HCT116 (cell line): ENCODE data around the gene ENTR1. TPM values are rescaled to one million over a fixed set of nuclear protein-coding genes. Genes with fewer than 3 reads are reported as not detected.

Experiments used
- ATAC-seq: fragments of 200-7000 bp; cut with Tn5 transposase; 2 replicates; pipeline ENCODE4 v1.9.1; 2020; ENCODE audit warnings: mild to moderate bottlenecking, moderate library complexity
- BruUV-seq: library from RNA; stranded (reverse); fragments of 400-500 nt; replicated peaks from 2 replicates; lab custom pipeline; 2021; lab: Mats Ljungman, UMichigan
- CTCF ChIA-PET: fragments of 300-600 bp; sonication (Branson Sonifier 250); formaldehyde crosslinking; loops from one replicate; lab custom pipeline; 2021; ENCODE audit warnings: antibody characterized with exemption; lab: Charles Lee
- POLR2A ChIA-PET: fragments of 300-600, 350-600 bp; sonication (Branson Sonifier 250); formaldehyde crosslinking; loops from one replicate; lab custom pipeline; 2021; ENCODE audit warnings: antibody characterized with exemption; lab: Charles Lee
- RAD21 ChIA-PET, 2 experiments: fragments of 300-600 bp; sonication (Branson Sonifier 250); formaldehyde crosslinking; loops; one replicate each; lab custom pipeline; 2023; ENCODE audit warnings: low total read pairs in 2 of 2; ENCODE audit not compliant: uncharacterized antibody in 2 of 2, unreplicated experiment in 2 of 2, low non-redundant PET in 1 of 2; lab: Charles Lee
- DNase-seq: peaks from one replicate; pipeline ENCODE4 v3.0.0-alpha.2; 2010; ENCODE audit warnings: low read depth, low spot score
- H2AFZ ChIP-seq: fragments of 200-600 bp; shearing (Covaris generic), sonication (generic); 2 replicates; pipeline ENCODE4 v1.6.1; 2017; ENCODE audit warnings: low read depth, mixed run types, mixed read lengths, antibody characterized with exemption, low read length; ENCODE audit not compliant: poor library complexity, severe bottlenecking
- H3K27ac ChIP-seq: 2 replicates; pipeline ENCODE4 v1.5.1; 2012; ENCODE audit warnings: low read depth, low read length
- H3K27me3 ChIP-seq: fragments of 200-600 bp; sonication (generic); 2 replicates; pipeline ENCODE4 v1.6.1; 2016; ENCODE audit warnings: mixed run types, low read length, mixed read lengths; ENCODE audit not compliant: insufficient read depth
- H3K36me3 ChIP-seq, 2 experiments: fragments of 200-500 bp in 1 of 2; fragments of 200-600 bp in 1 of 2; sonication (Bioruptor generic) in 1 of 2; sonication (generic) in 1 of 2; 2 replicates each; pipeline versions ENCODE4 v1.5.1 to v1.6.1; 2014 to 2016; ENCODE audit warnings: low read length in 2 of 2, inconsistent platforms in 1 of 2, mixed read lengths in 1 of 2, mixed run types in 1 of 2; ENCODE audit not compliant: insufficient read depth in 2 of 2, control insufficient read depth in 1 of 2
- H3K4me1 ChIP-seq, 2 experiments: fragments of 200-600 bp in 1 of 2; sonication (generic) in 1 of 2; 2 replicates each; pipeline versions ENCODE4 v1.5.1 to v1.6.1; 2012 to 2017; ENCODE audit warnings: low read length in 2 of 2, inconsistent platforms in 1 of 2, mild to moderate bottlenecking in 1 of 2, mixed read lengths in 1 of 2, mixed run types in 1 of 2, moderate library complexity in 1 of 2; ENCODE audit not compliant: insufficient read depth in 2 of 2, control insufficient read depth in 1 of 2
- H3K4me2 ChIP-seq: fragments of 200-600 bp; sonication (generic); 2 replicates; pipeline ENCODE4 v1.6.1; 2017; ENCODE audit warnings: mixed run types, low read length, mixed read lengths
- H3K4me3 ChIP-seq, 2 experiments: fragments of 200-600 bp in 1 of 2; sonication (generic) in 1 of 2; replicated peaks in 1 of 2; 2 replicates each; pipeline ENCODE4 v1.5.1; 2011 to 2016; ENCODE audit warnings: low read length in 2 of 2, control low read depth in 1 of 2, low read depth in 1 of 2, mild to moderate bottlenecking in 1 of 2, mixed read lengths in 1 of 2, mixed run types in 1 of 2
- H3K79me2 ChIP-seq: fragments of 200-600 bp; sonication (generic); 2 replicates; pipeline ENCODE4 v1.6.1; 2017; ENCODE audit warnings: mild to moderate bottlenecking, mixed run types, low read length, moderate library complexity, mixed read lengths; ENCODE audit not compliant: insufficient read depth
- H3K9ac ChIP-seq: fragments of 200-600 bp; sonication (generic); 2 replicates; pipeline ENCODE4 v1.6.1; 2016; ENCODE audit warnings: low read length, mixed read lengths
- H3K9me2 ChIP-seq: fragments of 200-600 bp; sonication (generic), shearing (Covaris generic); 2 replicates; pipeline ENCODE4 v1.6.1; 2017; ENCODE audit warnings: mixed run types, mild to moderate bottlenecking, moderate library complexity; ENCODE audit not compliant: insufficient read depth
- H3K9me3 ChIP-seq, 2 experiments: fragments of 200-500 bp in 1 of 2; fragments of 200-600 bp in 1 of 2; sonication (Bioruptor generic) in 1 of 2; sonication (generic) in 1 of 2; 2 replicates each; pipeline ENCODE4 v1.6.1; 2014 to 2017; ENCODE audit warnings: low read length in 2 of 2, mixed read lengths in 2 of 2, inconsistent platforms in 1 of 2, low read depth in 1 of 2, mild to moderate bottlenecking in 1 of 2, mixed run types in 1 of 2, moderate library complexity in 1 of 2; ENCODE audit not compliant: control insufficient read depth in 1 of 2, insufficient read depth in 1 of 2
- H4K20me1 ChIP-seq: fragments of 200-600 bp; sonication (generic), shearing (Covaris generic); 2 replicates; pipeline ENCODE4 v1.6.1; 2017; ENCODE audit warnings: mixed run types, mild to moderate bottlenecking, moderate library complexity; ENCODE audit not compliant: insufficient read depth
- CEBPB ChIP-seq: IDR thresholded peaks from 2 replicates; pipeline ENCODE4 v1.6.1; 2012; ENCODE audit warnings: low read depth
- EGR1 ChIP-seq: IDR thresholded peaks from 2 replicates; pipeline ENCODE4 v1.6.1; 2012; ENCODE audit warnings: low read depth
- SRF ChIP-seq: IDR thresholded peaks from 2 replicates; pipeline ENCODE4 v1.6.1; 2012; ENCODE audit warnings: low read depth
- YY1 ChIP-seq: IDR thresholded peaks from 2 replicates; pipeline ENCODE4 v1.6.1; 2011; ENCODE audit warnings: low read length, low read depth, moderate library complexity, mild to moderate bottlenecking; ENCODE audit not compliant: insufficient replicate concordance; ENCODE audit errors: extremely low read depth
- ZNF274 ChIP-seq: fragments of 200-500 bp; sonication (Bioruptor generic); IDR thresholded peaks from 2 replicates; pipeline ENCODE4 v1.6.1; 2014; ENCODE audit warnings: mild to moderate bottlenecking, low read depth, low read length, inconsistent platforms
- intact Hi-C: fragments of 100-400 bp; cut with micrococcal nuclease; formaldehyde crosslinking; loops from 2 replicates; pipeline ENCODE4 v1.10.0; 2022
- total RNA-seq: library from RNA; stranded (reverse); gene quantifications from one replicate; pipeline ENCODE4 v1.2.1, GENCODE V29; 2021; ENCODE audit not compliant: unreplicated experiment
- TF ChIP-seq, protein P1 (sequence below): IDR thresholded peaks from 2 replicates; pipeline ENCODE4 v1.6.1; 2012
- TF ChIP-seq, protein P2 (sequence below): IDR thresholded peaks from 2 replicates; pipeline ENCODE4 v1.6.1; 2011; ENCODE audit warnings: mild to moderate bottlenecking, low read length, moderate library complexity; ENCODE audit not compliant: insufficient replicate concordance; ENCODE audit errors: extremely low read depth
- TF ChIP-seq, protein P3 (sequence below): IDR thresholded peaks from 2 replicates; pipeline ENCODE4 v1.6.1; 2012; ENCODE audit warnings: low read depth

Gene ENTR1
- total RNA-seq, 1 experiment from 2014 or later, result 119 TPM

DNA sequence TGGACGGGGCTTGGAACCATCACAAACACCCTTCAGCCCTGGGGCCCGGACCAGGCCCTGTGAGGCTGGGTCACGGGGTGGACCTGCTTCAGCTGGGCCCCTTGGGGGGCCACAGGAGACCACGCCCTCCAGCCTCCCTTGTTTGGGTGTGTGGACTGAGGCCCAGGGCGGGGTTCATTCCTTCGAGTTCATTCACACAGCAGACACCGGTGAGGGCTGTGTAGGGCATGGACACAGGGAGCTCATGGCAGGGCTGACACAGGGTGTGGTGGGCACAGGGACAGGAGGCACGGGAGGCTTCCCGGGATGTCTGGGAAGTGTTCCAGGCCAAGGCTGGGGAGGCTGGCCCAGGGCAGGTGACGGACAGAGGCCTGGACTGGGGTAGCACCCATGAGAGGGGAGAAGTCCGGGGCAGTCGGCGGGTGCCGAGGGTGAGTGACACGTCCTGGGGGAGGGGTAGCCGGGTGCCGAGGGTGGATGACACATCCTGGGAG, 55.8 kb downstream of the ENTR1 start (continued):
- TF ChIP-seq YY1, result no peak
- TF ChIP-seq SRF, result no peak

DNA sequence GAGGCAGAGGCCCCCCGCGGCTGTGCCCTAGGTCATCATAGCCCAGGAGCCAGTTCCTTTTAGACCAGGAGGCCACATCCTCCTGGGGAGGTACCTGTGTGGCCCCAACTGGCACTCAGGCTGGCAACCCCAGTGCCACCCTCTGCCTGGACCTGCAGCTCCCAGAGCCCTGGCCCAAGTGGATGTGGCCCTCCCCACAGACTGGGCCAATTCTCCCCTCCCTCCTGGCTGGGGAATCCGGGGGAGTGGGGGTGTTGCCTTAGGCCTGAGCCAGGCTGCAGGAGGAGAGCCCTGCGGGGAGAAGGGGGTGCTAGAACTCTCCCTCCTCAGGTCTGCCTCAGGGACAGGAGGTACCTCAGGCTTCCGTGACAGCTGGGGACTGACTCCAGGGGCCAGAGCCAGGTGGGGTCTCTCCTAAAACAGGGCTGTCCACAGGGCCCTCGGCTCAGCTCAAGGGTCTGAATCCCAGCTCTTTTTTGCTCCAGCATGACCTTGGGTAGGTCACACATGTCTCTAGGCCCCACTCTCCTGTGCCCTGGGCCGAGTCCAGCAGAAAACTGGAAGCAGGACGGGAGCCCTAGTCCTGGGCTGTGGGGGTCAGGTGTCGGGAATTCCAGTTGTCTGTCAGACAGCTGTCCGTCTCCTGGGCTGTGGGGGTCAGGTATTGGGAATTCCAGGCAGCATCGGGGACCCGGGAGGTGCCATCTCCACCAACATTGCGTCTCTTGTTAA, 56.5 kb downstream of the ENTR1 start:
- no peak for DNase-seq
- H3K9me3 ChIP-seq, result no peaks in the 10 kb centered on the region
- no peaks in the 10 kb centered on the region for H4K20me1 ChIP-seq
- intact Hi-C loops, result no loop called here
- RAD21 ChIA-PET, result no interaction called here
- 0 out of 2 replicates have a peak, but pooled peaks have one; percentile 1 for ATAC-seq
- BruUV-seq, result no TSS peak
- peak overlapping the region; percentile 65; the same call in 1 of the 2 replicates for H3K4me2 ChIP-seq
- H3K27me3 ChIP-seq, result no peaks in the 10 kb centered on the region
- no peak overlapping the region for H2AFZ ChIP-seq
- CTCF ChIA-PET, result interaction anchor here (1.6 kb wide), 1 partner anchor 8 kb away, joined by 5 read pairs; no protein-coding TSS in a partner anchor
- no peaks in the 10 kb centered on the region; a peak in 1 of 4 replicates for H3K36me3 ChIP-seq
- H3K4me1 ChIP-seq, result peaks cover 9 to 22% of the 10 kb centered on the region in 2 experiments; a peak in 3 of 4 replicates
- no peak overlapping the region for H3K4me3 ChIP-seq
- TF ChIP-seq CEBPB, result no peak
- TF ChIP-seq, protein P1, sequence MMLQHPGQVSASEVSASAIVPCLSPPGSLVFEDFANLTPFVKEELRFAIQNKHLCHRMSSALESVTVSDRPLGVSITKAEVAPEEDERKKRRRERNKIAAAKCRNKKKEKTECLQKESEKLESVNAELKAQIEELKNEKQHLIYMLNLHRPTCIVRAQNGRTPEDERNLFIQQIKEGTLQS, result no peak
- no peaks in the 10 kb centered on the region for H3K9me2 ChIP-seq
- H3K9ac ChIP-seq, result no peak overlapping the region
- no peaks in the 10 kb centered on the region for H3K79me2 ChIP-seq
- peak overlapping the region; percentile 49; the same call in 1 of the 2 replicates for H3K27ac ChIP-seq
- POLR2A ChIA-PET, result interaction anchor here (1.0 to 1.3 kb wide), 2 partner anchors 8 to 9 kb away, joined by 4 to 5 read pairs; partner anchors contain the start of gene DNLZ

DNA sequence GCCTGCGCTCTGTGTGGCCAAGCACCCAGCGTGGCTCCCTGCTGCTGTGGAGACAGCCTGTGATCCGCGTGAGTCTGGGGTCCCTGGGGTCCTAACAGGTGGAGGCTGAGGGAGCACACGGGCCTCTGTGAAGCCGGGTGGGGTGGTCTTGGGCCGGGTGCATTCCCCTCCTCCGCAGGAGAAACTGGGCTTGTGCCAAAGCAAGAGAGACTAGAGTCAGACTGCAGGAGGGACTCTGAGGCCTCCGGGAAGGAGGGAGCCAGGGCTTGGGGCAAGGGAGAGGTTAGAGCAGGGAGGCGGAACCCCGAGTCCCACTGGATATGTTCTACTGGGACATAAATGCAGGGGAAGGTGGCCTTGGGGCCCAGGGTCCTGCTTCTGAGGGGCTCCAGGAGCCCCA, 57.3 kb downstream of the ENTR1 start:
- intact Hi-C loops, result no loop called here
- Histone ChIP-seq H3K79me2 (no peaks in the 10 kb centered on the region), H3K27ac (no peak overlapping the region), H3K4me3 (no peak overlapping the region), H3K36me3 (no peaks in the 10 kb centered on the region; a peak in 1 of 4 replicates), H3K27me3 (no peaks in the 10 kb centered on the region), H4K20me1 (no peaks in the 10 kb centered on the region), H3K9ac (no peak overlapping the region), H3K9me2 (no peaks in the 10 kb centered on the region), H3K4me1 (peaks cover 9 to 22% of the 10 kb centered on the region in 2 experiments; a peak in 3 of 4 replicates), H2AFZ (no peak overlapping the region), H3K9me3 (no peaks in the 10 kb centered on the region), H3K4me2 (no peak overlapping the region)
- no TSS peak for BruUV-seq
- TF ChIP-seq ZNF274 (no peak), EGR1 (no peak)
- TF ChIP-seq, protein P1, result no peak
- TF ChIP-seq, protein P2, sequence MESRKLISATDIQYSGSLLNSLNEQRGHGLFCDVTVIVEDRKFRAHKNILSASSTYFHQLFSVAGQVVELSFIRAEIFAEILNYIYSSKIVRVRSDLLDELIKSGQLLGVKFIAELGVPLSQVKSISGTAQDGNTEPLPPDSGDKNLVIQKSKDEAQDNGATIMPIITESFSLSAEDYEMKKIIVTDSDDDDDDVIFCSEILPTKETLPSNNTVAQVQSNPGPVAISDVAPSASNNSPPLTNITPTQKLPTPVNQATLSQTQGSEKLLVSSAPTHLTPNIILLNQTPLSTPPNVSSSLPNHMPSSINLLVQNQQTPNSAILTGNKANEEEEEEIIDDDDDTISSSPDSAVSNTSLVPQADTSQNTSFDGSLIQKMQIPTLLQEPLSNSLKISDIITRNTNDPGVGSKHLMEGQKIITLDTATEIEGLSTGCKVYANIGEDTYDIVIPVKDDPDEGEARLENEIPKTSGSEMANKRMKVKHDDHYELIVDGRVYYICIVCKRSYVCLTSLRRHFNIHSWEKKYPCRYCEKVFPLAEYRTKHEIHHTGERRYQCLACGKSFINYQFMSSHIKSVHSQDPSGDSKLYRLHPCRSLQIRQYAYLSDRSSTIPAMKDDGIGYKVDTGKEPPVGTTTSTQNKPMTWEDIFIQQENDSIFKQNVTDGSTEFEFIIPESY, result no peak
- TF ChIP-seq, protein P3, sequence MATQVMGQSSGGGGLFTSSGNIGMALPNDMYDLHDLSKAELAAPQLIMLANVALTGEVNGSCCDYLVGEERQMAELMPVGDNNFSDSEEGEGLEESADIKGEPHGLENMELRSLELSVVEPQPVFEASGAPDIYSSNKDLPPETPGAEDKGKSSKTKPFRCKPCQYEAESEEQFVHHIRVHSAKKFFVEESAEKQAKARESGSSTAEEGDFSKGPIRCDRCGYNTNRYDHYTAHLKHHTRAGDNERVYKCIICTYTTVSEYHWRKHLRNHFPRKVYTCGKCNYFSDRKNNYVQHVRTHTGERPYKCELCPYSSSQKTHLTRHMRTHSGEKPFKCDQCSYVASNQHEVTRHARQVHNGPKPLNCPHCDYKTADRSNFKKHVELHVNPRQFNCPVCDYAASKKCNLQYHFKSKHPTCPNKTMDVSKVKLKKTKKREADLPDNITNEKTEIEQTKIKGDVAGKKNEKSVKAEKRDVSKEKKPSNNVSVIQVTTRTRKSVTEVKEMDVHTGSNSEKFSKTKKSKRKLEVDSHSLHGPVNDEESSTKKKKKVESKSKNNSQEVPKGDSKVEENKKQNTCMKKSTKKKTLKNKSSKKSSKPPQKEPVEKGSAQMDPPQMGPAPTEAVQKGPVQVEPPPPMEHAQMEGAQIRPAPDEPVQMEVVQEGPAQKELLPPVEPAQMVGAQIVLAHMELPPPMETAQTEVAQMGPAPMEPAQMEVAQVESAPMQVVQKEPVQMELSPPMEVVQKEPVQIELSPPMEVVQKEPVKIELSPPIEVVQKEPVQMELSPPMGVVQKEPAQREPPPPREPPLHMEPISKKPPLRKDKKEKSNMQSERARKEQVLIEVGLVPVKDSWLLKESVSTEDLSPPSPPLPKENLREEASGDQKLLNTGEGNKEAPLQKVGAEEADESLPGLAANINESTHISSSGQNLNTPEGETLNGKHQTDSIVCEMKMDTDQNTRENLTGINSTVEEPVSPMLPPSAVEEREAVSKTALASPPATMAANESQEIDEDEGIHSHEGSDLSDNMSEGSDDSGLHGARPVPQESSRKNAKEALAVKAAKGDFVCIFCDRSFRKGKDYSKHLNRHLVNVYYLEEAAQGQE, result no peak
- ChIA-PET CTCF (no interaction called here), RAD21 (no interaction called here), POLR2A (no interaction called here)
- no peak for DNase-seq
- ATAC-seq, result no peak
